GM21825 (cell line): Measurements from ENCODE around the gene CLGN.

Source experiments
- ATAC-seq: cut with Tn5 transposase; IDR thresholded peaks from one replicate; pipeline ENCODE4 v1.9.1; 2021; ENCODE audit warnings: mild to moderate bottlenecking, moderate library complexity; ENCODE audit not compliant: unreplicated experiment

Gene CLGN

DNA sequence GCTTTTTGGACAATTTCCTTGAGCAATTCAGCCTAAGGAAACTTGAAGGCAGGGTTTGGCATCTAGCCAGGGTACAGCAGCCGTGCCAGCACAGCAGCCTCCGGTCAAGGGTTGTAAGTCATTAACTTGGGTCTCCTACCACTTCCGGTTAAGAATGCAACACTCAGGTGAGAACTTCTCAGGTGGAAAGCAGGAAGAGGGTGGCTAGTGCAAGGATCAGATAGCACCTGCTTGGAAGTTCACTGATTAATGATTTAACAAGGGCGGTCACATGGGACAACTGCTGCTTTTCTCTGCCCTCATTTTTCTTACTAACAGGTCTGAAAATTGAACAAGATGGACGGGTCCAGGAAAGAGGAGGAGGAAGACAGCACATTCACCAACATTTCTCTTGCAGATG, 84.1 kb downstream of the CLGN start:
- ATAC-seq, result peak; percentile 96

- ATAC-seq, result no peak
Observed at GRCh38 chr4:140342620-140343019, 84.8 kb downstream of the CLGN start.
